ENCODE results near the gene BRD2.

DNA sequence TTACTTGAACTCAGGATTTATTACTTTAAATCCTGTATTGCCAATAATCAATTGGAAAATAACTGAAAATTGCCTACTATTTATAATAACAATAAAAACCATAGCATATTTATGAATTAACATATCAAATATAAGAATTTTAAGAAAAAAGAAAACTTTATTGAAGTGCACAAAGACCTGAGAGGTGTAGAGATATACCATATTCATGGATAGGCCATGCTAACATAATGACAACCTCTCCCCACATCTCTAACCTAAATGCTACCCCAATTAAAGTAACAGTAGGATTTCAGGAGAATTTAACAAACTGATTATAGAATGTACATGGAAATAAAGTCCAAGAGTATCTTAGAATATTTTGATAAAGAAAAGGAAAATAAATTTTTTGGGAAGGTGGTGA is 22.4 kb upstream of the BRD2 start:
- no peak for TF ChIP-seq GATA2 (IDR thresholded peaks at IDR 0.05; ENCODE audit: low read depth, low read length)
- no peak for TF ChIP-seq GATA3 (IDR thresholded peaks at IDR 0.05; ENCODE audit: low read depth, low read length)

Measured in SH-SY5Y (cell line).